Keratinocyte (primary cell): Measurements from ENCODE around the gene SCT. TPM values are rescaled to one million over a fixed set of nuclear protein-coding genes. Genes with fewer than 3 reads are reported as not detected.

Experiments
- DNase-seq: peaks from one replicate; pipeline ENCODE4 v3.0.0-alpha.2; 2011; ENCODE audit warnings: low read depth, missing footprints, low spot score
- FAIRE-seq: peaks from 2 replicates; lab custom pipeline; 2011; peaks lifted over from hg19 to GRCh38; lab: Jason Lieb, UNC
- H2AFZ ChIP-seq: 2 replicates; pipeline ENCODE4 v1.6.0; 2012; ENCODE audit warnings: low read length, control low read depth, inconsistent platforms; ENCODE audit not compliant: control insufficient read depth
- H3K27ac ChIP-seq: 2 replicates; pipeline ENCODE4 v1.5.1; 2011; ENCODE audit warnings: low read length; ENCODE audit not compliant: control insufficient read depth, insufficient read depth
- H3K27me3 ChIP-seq: 3 replicates; pipeline ENCODE4 v1.6.0; 2011; ENCODE audit warnings: low read length; ENCODE audit not compliant: control insufficient read depth, insufficient read depth; ENCODE audit errors: extremely low read depth
- H3K36me3 ChIP-seq, 2 experiments: 2 replicates in 1 of 2; 3 replicates in 1 of 2; pipeline ENCODE4 v1.5.1; 2011; ENCODE audit warnings: low read length in 2 of 2, mild to moderate bottlenecking in 1 of 2; ENCODE audit not compliant: control insufficient read depth in 2 of 2, insufficient read depth in 2 of 2; ENCODE audit errors: extremely low read depth in 1 of 2
- H3K4me1 ChIP-seq: 3 replicates; pipeline ENCODE4 v1.5.1; 2011; ENCODE audit warnings: low read length; ENCODE audit not compliant: control insufficient read depth, insufficient read depth; ENCODE audit errors: extremely low read depth
- H3K4me2 ChIP-seq: 3 replicates; pipeline ENCODE4 v1.6.0; 2011; ENCODE audit warnings: low read depth, low read length; ENCODE audit not compliant: control insufficient read depth, insufficient read depth; ENCODE audit errors: extremely low read depth
- H3K4me3 ChIP-seq, 3 experiments: fragments of 200-600 bp in 1 of 3; sonication (generic) in 1 of 3; 2 replicates in 2 of 3; 3 replicates in 1 of 3; pipeline ENCODE4 v1.5.1; 2011 to 2016; ENCODE audit warnings: low read length in 3 of 3, mild to moderate bottlenecking in 3 of 3, control low read depth in 2 of 3, inconsistent platforms in 1 of 3, low read depth in 1 of 3, mixed read lengths in 1 of 3, mixed run types in 1 of 3, moderate library complexity in 1 of 3; ENCODE audit not compliant: control insufficient read depth in 2 of 3, insufficient read depth in 2 of 3; ENCODE audit errors: extremely low read depth in 1 of 3
- H3K79me2 ChIP-seq: 2 replicates; pipeline ENCODE4 v1.6.0; 2012; ENCODE audit warnings: low read length; ENCODE audit not compliant: control insufficient read depth, insufficient read depth
- H3K9ac ChIP-seq: 3 replicates; pipeline ENCODE4 v1.6.0; 2011; ENCODE audit warnings: low read length; ENCODE audit not compliant: control insufficient read depth, insufficient read depth; ENCODE audit errors: extremely low read depth
- H3K9me1 ChIP-seq: 3 replicates; pipeline ENCODE4 v1.6.0; 2011; ENCODE audit warnings: low read length; ENCODE audit not compliant: control insufficient read depth, insufficient read depth; ENCODE audit errors: extremely low read depth
- H3K9me3 ChIP-seq: 2 replicates; pipeline ENCODE4 v1.5.1; 2012; ENCODE audit warnings: low read depth, low read length; ENCODE audit not compliant: control insufficient read depth
- H4K20me1 ChIP-seq: 3 replicates; pipeline ENCODE4 v1.6.0; 2011; ENCODE audit warnings: low read length; ENCODE audit not compliant: control insufficient read depth, insufficient read depth; ENCODE audit errors: extremely low read depth
- CTCF ChIP-seq, 3 experiments: IDR thresholded peaks in 1 of 3; conservative IDR thresholded peaks in 1 of 3; optimal IDR thresholded peaks in 1 of 3; 2 replicates in 2 of 3; 3 replicates in 1 of 3; pipeline versions ENCODE3 to v1.5.1; 2011; ENCODE audit warnings: low read length in 3 of 3, mild to moderate bottlenecking in 3 of 3, moderate library complexity in 2 of 3, control low read depth in 1 of 3, inconsistent platforms in 1 of 3; ENCODE audit not compliant: insufficient read depth in 2 of 3; ENCODE audit errors: extremely low read depth in 1 of 3
- EZH2 ChIP-seq: IDR thresholded peaks from one replicate; pipeline ENCODE4 v1.6.1; 2012; ENCODE audit warnings: inconsistent platforms, mild to moderate bottlenecking, low read length, moderate library complexity
- dilution Hi-C: fragments of 300-500 bp; cut with MboI; formaldehyde crosslinking; loops from one replicate; pipeline ENCODE4 v1.7.0; 2020; ENCODE audit warnings: low sequenced_read_pairs; ENCODE audit not compliant: extremely low pct_ligation_motif_present
- polyA plus RNA-seq, 5 experiments: library from polyadenylated mRNA; depleted of rRNA in 3 of 5; stranded (reverse) in 3 of 5; stranded (forward) in 1 of 5; unstranded in 1 of 5; fragments of >200 nt; gene quantifications; 1 replicate in 1 of 5; 2 replicates in 3 of 5; 3 replicates in 1 of 5; pipeline versions ENCODE4 v1.2.1 to v1.2.3, GENCODE V29; 2011 to 2012; ENCODE audit warnings: missing spikeins in 2 of 5, low read depth in 1 of 5, low replicate concordance in 1 of 5

Gene SCT
- polyA plus RNA-seq, 1 donor (not counting 4 experiments of a cell fraction or from before 2014, with no cell fraction given) = not detected

GRCh38 chr11:612201-612960 lies 14.6 kb downstream of the SCT start:
- Histone ChIP-seq H3K4me3 (no peak overlapping the region), H3K4me1 (peaks cover 25% of the 10 kb centered on the region), H3K4me2 (no peak overlapping the region), H3K9me3 (no peaks in the 10 kb centered on the region), H3K27me3 (no peaks in the 10 kb centered on the region), H3K9ac (no peak overlapping the region), H4K20me1 (peaks cover 15% of the 10 kb centered on the region), H3K36me3 (peaks cover 38 to 41% of the 10 kb centered on the region in 2 experiments), H2AFZ (no peak overlapping the region), H3K27ac (no peak overlapping the region), H3K79me2 (peaks cover 2% of the 10 kb centered on the region), H3K9me1 (no peaks in the 10 kb centered on the region)
- DNase-seq (no peak), FAIRE-seq (no peak)
- dilution Hi-C loops = no loop called here
- no peak for TF ChIP-seq EZH2
- TF ChIP-seq CTCF (optimal IDR thresholded peaks at IDR 0.05 in 1 of 3, IDR thresholded peaks at IDR 0.05 in 1 of 3, conservative IDR thresholded peaks at IDR 0.05 in 1 of 3; ENCODE audit: extremely low read depth in 1 of 3, insufficient read depth in 2 of 3, low read length in 3 of 3) = peak; percentile 13 to 52 (median 29)

DNA sequence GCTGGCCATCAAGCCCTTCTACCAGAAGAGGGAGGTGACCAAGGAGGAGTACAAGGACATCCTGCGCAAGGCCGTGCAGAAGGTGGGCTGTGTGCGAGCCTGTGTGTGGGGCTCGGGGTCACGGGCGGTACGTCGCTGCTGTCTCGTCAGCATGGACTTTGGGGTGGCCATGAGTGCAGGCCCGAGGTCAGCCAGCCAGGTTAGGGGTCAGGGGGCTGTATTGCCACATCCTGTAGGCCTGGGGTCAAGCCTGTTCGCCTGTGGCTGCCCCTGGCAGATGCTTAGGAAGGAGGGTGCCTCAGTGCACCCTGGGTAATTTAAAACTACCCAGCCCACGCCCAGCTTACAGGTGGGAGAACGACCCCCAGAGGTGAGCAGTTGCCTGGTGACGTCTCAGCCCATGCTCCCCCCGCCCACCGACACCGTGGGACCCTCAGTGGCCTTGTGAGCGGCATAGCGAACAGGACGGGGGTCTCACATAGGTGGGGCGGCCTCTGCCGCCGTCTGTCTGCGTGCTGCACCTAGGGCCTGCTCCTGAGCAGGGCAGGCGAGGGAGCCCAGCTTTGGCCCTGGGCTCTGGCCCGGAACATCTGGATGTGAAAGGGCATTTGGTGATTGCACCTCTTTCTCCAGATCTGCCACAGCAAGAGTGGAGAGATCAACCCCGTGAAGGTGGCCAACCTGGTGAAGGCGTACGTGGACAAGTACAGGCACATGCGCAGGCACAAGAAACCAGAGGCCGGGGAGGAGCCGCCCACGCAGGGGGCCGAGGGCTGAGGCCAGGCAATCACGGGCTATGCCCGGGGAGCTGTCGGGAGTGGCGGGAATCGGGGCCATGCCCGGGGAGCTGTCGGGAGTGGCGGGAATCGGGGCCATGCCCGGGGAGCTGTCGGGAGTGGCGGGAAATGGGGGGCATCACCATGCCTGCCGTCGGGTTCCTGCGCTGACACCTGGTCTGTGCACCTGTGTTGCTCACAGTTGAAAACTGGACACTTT lies 15.7 kb downstream of the SCT start:
- Histone ChIP-seq H3K79me2 (peaks cover 2% of the 10 kb centered on the region), H2AFZ (no peak overlapping the region), H3K27me3 (no peaks in the 10 kb centered on the region), H3K4me2 (no peak overlapping the region), H3K36me3 (peaks cover 46 to 52% of the 10 kb centered on the region in 2 experiments), H3K27ac (no peak overlapping the region), H4K20me1 (peaks cover 15% of the 10 kb centered on the region), H3K4me1 (peaks cover 29% of the 10 kb centered on the region), H3K9me3 (no peaks in the 10 kb centered on the region), H3K9me1 (no peaks in the 10 kb centered on the region), H3K4me3 (no peak overlapping the region), H3K9ac (no peak overlapping the region)
- dilution Hi-C loops = no loop called here
- FAIRE-seq = no peak
- DNase-seq = no peak
- TF ChIP-seq CTCF (optimal IDR thresholded peaks at IDR 0.05 in 1 of 3, IDR thresholded peaks at IDR 0.05 in 1 of 3, conservative IDR thresholded peaks at IDR 0.05 in 1 of 3; ENCODE audit: extremely low read depth in 1 of 3, insufficient read depth in 2 of 3, low read length in 3 of 3) = no peak
- TF ChIP-seq EZH2 = no peak
